ENCODE data around the gene LARGE1.
"Not testable (repeated sequence)": the region's sequence is repeated elsewhere in the genome, so short reads cannot be mapped to it uniquely, and the experiment has no call there.

Gene LARGE1

GRCh38 chr22:33883561-33883960, 36.7 kb downstream of the LARGE1 start:
- DNase-seq: no peak

- no peak for DNase-seq
Observed at GRCh38 chr22:33882991-33883390, 37.3 kb downstream of the LARGE1 start.

- DNase-seq: no peak
Observed at GRCh38 chr22:33880986-33881385, 39.3 kb downstream of the LARGE1 start.

- no peak for DNase-seq
Observed at GRCh38 chr22:33879796-33880195, 40.5 kb downstream of the LARGE1 start.

- DNase-seq: no peak
Observed at GRCh38 chr22:33875316-33875715, 45.0 kb downstream of the LARGE1 start.

GRCh38 chr22:33874206-33874605, 46.1 kb downstream of the LARGE1 start:
- no peak for DNase-seq

- DNase-seq: no peak
Observed at GRCh38 chr22:33873666-33874065, 46.6 kb downstream of the LARGE1 start.

- DNase-seq: no peak
Observed at GRCh38 chr22:33873186-33873585, 47.1 kb downstream of the LARGE1 start.

GRCh38 chr22:33871935-33872334, 48.3 kb downstream of the LARGE1 start:
- DNase-seq: no peak

- no peak for DNase-seq
Observed at GRCh38 chr22:33869946-33870345, 50.3 kb downstream of the LARGE1 start.

- no peak for DNase-seq
Observed at GRCh38 chr22:33867971-33868370, 52.3 kb downstream of the LARGE1 start.

GRCh38 chr22:33867118-33867866, 53.0 kb downstream of the LARGE1 start:
- DNase-seq: no peak

- no peak for DNase-seq
Observed at GRCh38 chr22:33866511-33866910, 53.8 kb downstream of the LARGE1 start.

GRCh38 chr22:33865996-33866395, 54.3 kb downstream of the LARGE1 start:
- DNase-seq: no peak

- DNase-seq: no peak
Observed at GRCh38 chr22:33865248-33865647, 55.0 kb downstream of the LARGE1 start.

GRCh38 chr22:33864723-33865130, 55.5 kb downstream of the LARGE1 start:
- DNase-seq: no peak

GRCh38 chr22:33861216-33861875, 58.9 kb downstream of the LARGE1 start:
- DNase-seq: no peak

- no peak for DNase-seq
Observed at GRCh38 chr22:33860386-33860785, 59.9 kb downstream of the LARGE1 start.

- no peak for DNase-seq
Observed at GRCh38 chr22:33859311-33859710, 61.0 kb downstream of the LARGE1 start.

- DNase-seq: not testable (repeated sequence)
Observed at GRCh38 chr22:33858653-33859052, 61.6 kb downstream of the LARGE1 start.

GRCh38 chr22:33857767-33858166, 62.5 kb downstream of the LARGE1 start:
- DNase-seq: not testable (repeated sequence)

GRCh38 chr22:33854724-33855123, 65.6 kb downstream of the LARGE1 start:
- DNase-seq: no peak

- DNase-seq: no peak
Observed at GRCh38 chr22:33853200-33854097, 66.8 kb downstream of the LARGE1 start.

Data from activated CD8-positive, alpha-beta memory T cell treated with anti-CD3 and anti-CD28 coated beads, Interleukin-2, amount 50 U/mL, for 4 hours (primary cell).